ENCODE data around the gene ZSCAN10.
"Not testable (repeated sequence)": the region's sequence is repeated elsewhere in the genome, so short reads cannot be mapped to it uniquely, and the experiment has no call there.

ZSCAN10 gene

DNA sequence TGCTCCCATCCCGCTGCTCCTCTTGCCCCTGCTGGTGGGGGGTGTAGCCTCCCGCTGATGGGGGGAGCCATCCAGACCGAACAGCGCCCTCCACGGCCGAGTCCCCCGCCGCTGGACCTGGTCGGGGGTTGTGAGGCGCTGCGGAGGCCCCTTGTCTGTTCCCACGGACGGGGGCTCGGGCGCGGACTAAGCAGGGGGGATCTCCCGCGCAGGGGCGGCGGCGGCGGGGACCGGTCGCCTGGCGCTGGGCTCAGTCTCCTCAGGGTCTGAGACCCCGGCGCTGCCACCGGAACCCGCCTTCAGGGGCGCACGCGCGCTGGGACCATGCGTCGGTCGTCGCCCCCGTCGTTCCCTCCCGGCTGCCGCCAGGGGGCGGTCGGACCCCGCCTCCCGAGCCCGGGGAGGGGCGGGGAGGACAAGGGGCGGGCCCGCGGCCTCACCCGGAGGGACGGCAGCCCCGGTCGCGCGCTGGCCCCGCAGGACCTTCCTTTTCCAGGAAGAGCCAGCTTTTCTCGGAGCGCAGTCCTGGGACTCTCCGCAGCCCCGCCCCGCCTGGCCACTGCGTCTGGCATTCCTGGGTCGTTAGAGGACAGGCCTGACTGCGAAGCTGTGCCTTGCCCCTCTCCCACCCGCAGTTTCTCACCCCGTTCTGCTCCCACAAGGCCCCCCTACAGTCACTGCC, 39.9 kb downstream of the ZSCAN10 start:
- peak; percentile 69 to 87 for DNase-seq

GRCh38 chr16:3058139-3059030, 40.7 kb downstream of the ZSCAN10 start:
- DNase-seq, result peak; percentile 44 to 77

GRCh38 chr16:3057181-3058138, 41.6 kb downstream of the ZSCAN10 start:
- no peak for DNase-seq

GRCh38 chr16:3056336-3057180, 42.5 kb downstream of the ZSCAN10 start:
- no peak for DNase-seq

DNA sequence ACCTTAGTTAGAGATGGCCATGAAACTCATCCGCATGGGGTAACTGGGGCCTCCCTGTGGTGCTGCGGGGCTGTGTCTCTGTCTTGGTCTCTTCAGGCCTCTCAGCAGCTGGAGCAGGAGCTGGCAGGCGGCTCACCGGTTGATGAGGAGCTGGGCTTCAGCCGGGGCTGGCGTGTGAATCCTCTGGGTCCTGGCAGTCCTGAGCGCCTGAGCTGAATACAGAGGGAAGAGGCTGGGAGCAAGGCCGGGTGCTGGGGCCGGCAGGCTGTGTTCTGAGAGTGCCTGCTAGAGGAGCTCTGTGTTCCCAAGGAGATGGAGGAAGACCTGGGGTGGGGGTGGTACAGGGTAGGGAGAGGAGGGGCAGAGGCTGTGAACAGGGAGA, 43.4 kb downstream of the ZSCAN10 start:
- DNase-seq, result not testable (repeated sequence)

DNA sequence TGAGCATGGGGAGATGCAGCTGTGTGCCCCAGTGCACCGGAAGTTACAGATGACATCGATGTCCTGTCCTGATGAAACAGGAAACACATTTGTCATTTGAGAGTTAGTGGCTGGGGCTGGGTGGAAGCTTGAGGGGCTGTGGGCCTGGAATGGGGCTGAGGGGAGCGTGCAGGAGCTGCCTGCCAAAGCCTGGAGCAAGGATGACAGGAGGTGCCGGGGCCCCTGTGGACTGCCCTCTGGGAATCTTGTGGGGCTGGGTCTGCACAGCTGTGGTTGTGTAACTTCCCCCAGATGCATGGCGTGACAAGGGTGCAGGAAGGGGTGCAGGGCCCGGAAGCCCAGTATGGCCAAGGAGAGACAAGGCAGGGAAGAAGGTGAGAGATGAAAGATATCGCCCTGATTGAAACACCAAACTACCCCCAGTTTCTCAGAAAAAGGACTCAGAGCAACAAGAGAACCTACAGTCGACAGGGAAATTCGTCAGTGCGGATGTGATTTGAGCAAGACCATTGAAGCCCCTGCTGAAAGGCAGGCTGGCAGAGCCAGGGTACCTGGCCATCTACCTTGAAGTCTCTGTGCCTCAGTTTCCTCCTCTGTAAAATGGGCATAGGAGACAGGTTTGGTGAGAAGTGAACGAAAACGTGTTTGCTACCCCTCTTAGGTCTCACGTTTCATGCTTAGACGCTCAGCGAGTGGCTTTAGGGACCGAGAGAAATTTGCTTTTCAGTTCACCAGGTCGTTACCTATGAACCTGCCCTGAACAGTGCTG, 43.9 kb downstream of the ZSCAN10 start:
- no peak for DNase-seq

DNA sequence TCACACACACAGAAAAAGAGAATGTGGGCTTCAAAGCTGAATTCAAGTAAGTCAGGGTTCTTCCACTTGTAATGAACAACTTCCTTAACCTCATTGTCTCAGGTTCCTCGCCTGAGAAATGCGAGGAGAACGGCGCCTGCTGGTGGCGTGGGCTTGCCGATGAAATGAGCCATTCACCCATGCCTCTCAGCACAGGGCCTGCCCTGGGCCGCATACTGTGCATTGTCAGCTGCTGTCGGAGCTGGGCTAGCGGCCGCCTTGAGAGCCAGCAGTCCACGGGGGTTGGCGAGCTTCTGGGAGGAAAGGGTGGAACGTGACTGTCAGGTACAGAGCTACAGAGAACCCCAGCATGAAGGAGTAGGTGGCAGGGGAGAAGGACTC, 45.8 kb downstream of the ZSCAN10 start:
- not testable (repeated sequence) for DNase-seq

GRCh38 chr16:3052571-3053329, 46.3 kb downstream of the ZSCAN10 start:
- not testable (repeated sequence) for DNase-seq

GRCh38 chr16:3051494-3051893, 47.6 kb downstream of the ZSCAN10 start:
- no peak for DNase-seq

DNA sequence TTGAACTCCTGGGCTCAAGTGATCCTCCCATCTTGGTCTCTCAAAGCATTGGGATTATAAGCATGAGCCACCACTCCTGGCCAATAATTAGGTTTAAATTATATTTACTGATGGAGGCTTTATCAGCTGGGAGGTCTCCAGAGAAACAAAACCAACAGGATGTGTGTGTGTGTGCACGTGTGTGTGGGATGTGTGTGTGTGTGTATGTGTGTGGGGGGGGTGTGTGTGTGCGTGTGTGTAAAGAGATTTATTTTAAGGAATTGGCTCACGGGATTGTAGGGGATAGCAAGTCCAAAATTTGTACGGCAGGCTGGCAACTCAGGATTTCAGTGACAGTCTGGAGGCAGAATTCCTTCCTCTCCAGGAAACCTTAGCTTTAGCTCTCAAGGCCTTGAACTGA, 48.1 kb downstream of the ZSCAN10 start:
- DNase-seq, result no peak

DNA sequence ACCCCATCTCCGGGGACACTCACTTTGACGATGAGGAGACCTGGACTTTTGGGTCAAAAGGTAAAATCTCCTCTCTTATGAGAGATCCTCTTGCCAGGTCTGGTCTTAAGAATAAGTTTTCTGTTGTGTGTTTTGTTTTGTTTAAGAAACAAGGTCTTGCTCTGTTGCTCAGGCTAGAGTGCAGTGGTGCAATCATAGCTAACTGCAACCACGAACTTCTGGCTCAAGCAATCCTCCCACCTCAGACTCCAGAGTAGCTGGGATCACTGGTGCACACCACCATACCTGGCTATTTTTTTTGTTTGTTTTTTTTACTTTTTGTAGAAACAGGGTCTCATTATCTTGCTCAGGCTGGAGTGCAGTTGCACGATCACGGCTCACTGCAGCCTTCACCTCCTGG, 48.6 kb downstream of the ZSCAN10 start:
- no peak for DNase-seq

GRCh38 chr16:3049921-3050481, 49.1 kb downstream of the ZSCAN10 start:
- no peak for DNase-seq

DNA sequence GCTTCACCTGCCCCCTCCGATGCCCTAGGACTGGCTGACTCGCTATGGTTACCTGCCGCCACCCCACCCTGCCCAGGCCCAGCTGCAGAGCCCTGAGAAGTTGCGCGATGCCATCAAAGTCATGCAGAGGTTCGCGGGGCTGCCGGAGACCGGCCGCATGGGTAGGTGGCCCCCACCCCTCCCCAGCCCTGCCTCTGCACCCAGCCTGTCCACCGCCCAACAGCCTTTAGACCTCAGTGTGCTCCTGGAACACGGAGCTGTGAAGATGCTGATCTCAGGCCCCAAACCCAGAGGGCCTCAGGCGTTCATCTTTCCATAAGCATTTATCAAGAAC, 51.7 kb downstream of the ZSCAN10 start:
- DNase-seq, result no peak

GRCh38 chr16:3046641-3047386, 52.3 kb downstream of the ZSCAN10 start:
- DNase-seq, result no peak

DNA sequence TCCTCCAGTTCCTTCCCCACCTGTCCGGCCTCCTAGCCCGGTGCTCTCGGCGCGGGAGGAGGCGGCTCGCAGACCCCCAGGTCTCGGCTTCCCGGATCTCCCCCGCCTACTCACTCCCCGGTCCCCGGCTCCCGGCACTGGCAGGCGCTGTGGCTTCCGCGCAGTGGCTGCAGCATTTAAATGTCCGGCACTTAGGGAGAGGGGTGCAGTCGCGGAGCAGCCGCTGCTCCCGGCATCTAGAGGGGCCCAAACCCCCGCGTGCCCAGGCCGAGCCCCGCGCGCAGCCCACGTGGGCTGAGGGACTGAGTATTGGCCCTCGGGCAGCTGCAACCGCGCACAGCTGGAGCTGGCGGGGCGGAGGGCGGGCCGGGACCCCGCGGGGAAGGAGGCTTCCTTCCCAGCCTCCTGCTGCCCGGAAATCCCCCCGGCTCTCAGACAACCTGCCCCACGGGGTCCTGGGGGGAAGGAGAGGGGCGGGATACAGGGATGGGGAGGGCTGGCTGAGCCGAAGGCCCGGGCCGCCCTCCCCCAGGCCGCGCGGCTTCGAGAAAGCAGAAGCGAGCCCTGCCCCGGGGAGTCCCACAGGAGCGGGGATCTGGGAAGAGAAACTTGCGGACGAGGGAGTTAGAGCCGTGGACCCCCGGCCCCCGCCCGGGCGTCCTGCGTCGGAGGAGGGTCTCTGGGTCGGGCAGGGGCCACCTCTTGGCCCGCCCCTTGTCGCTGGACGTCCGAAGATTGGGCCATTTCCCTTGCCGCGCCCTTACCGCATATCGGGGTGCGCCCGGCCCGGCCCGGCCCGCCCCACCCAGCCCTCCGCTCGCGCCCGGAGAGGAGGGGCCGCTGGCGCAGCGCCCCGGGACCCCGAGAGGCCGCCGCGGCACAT, 53.1 kb downstream of the ZSCAN10 start, which contains the start of gene MMP25:
Gene MMP25, plus strand, starts transcription at position 804 of the 883 bp plus-strand sequence. CDS start 357 bp downstream, outside the sequence.
- no peak for DNase-seq

- DNase-seq, result no peak
Measured at GRCh38 chr16:3044708-3045107, 54.4 kb downstream of the ZSCAN10 start.

- no peak for DNase-seq
Measured at GRCh38 chr16:3042376-3042775, 56.7 kb downstream of the ZSCAN10 start.

- DNase-seq, result peak in 1 of 2 experiments; percentile 30
Measured at GRCh38 chr16:3038896-3039295, 60.2 kb downstream of the ZSCAN10 start.
